Motor neuron (in vitro differentiated cells): ENCODE data around the gene TMTC2. TPM values are rescaled to one million over a fixed set of nuclear protein-coding genes. Genes with fewer than 3 reads are reported as not detected.

Experiments
- ATAC-seq, 8 experiments: fragments of 200-7000 bp; cut with Tn5 transposase; replicated peaks in 6 of 8; 2 replicates each; pipeline ENCODE4 v1.8.0; 2021; ENCODE audit warnings: mild to moderate bottlenecking in 8 of 8, moderate library complexity in 8 of 8
- H3K27ac ChIP-seq, 2 donors: fragments of 250-450 bp; sonication (Bioruptor Pico); 2 replicates each; pipeline ENCODE4 v1.9.0; 2021; ENCODE audit warnings: antibody characterized with exemption in 2 of 2, mild to moderate bottlenecking in 2 of 2, moderate library complexity in 1 of 2
- H3K4me1 ChIP-seq, 2 donors: fragments of 250-450 bp; sonication (Bioruptor Pico); replicated peaks in 1 of 2; 2 replicates each; pipeline ENCODE4 v1.6.1; 2021; ENCODE audit warnings: antibody characterized with exemption in 2 of 2, mild to moderate bottlenecking in 2 of 2, moderate library complexity in 1 of 2
- H3K4me3 ChIP-seq, 5 donors: fragments of 250-450 bp; sonication (Bioruptor Pico); 2 replicates each; pipeline ENCODE4 v1.9.0; 2021; ENCODE audit warnings: antibody characterized with exemption in 5 of 5, mild to moderate bottlenecking in 5 of 5, moderate library complexity in 4 of 5
- WGBS, 10 experiments: fragments of 450-650 bp; shearing (Covaris generic); methylation state at CpG; one replicate each; pipeline ENCODE4 v1.0.0; 2022; 5-methylcytosine and 5-hydroxymethylcytosine counted together
- in situ Hi-C, 9 experiments: fragments of 400-800 bp; cut with MboI; loops; one replicate each; pipeline ENCODE4 v1.15.0; 2021; ENCODE audit warnings: low sequenced_read_pairs in 9 of 9, low pct_unique_long_range_greater_than_20kb in 2 of 9; ENCODE audit not compliant: unreplicated experiment in 9 of 9
- total RNA-seq, 8 experiments: library from RNA; unstranded; fragments of 300-600 nt; gene quantifications; 2 replicates each; pipeline versions ENCODE4 v1.2.3 to v1.2.4, GENCODE V29; 2022

TMTC2 gene
- total RNA-seq, 8 experiments from 2014 or later, result 11.4 to 49.3 (median 31.3) TPM

DNA sequence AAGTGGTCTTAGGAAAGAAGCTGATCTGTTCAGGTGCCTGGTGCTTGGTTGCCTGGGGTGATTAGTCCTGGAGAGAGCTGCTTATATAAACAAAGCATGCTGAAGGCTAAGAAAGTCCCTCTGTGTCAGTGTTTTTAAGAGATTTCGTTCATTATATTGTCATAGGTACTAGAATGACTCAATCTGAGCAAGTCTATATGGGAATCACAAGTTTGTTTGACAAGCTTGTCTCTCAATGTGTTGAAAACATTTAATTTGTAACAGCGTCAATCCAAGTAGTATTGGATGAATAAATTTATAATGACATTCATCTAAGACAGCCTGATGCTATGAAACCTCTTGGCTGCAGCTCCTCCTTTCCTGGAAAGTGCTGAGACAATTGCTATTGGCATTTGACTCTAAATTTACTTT is 256.3 kb downstream of the TMTC2 start:
- 17 to 60% (median 50%) methylated on average over 1 to 2 of the region's 2 CpGs; no CpG with 5 or more reads in 3 of the 10 experiments for WGBS, 10 experiments
- peak in 3 of 8 experiments; percentile 52 to 95 (median 58) for ATAC-seq
- H3K4me3 ChIP-seq, result no peak overlapping the region
- H3K27ac ChIP-seq, result no peak overlapping the region
- in situ Hi-C loops, result no loop called here
- no peaks in the 10 kb centered on the region for H3K4me1 ChIP-seq

DNA sequence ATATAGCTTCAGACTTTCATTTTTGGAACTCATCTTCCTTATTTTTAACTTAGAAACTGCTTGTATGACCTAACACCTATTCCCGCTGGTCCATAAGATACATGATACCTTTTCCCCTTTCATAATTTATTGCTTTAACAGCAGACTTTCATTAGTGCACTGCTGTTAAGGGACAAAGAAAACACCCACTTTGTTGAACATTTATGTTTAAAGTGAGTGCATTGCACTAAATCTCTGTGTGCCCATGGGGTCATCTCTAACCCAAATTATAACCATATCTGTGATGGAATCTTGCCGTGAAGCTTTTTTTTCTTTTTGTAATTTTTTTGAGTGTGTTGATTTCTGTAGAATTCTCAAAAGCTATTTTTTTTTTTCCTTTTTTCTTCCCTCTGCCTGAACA is 261.8 kb downstream of the TMTC2 start:
- Histone ChIP-seq H3K4me1 (no peaks in the 10 kb centered on the region), H3K27ac (no peak overlapping the region)

DNA sequence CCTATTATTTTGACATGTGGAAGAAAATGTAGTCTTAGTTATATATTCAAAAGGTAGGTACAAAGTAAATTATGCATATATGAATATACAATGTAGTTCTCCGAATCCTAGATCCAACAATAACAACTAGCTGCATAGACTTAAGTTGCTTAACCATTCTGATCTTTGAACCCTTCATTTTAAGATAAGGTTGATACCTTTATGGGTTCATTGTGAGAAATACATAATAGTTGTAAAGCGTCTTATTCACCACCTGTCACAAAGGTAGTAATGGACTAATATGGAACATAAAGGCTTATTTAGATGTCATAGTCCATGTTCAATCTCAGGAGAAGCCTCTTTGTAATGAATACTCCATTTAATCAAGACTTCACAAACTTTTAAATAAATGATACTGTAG is 263.6 kb downstream of the TMTC2 start:
- Histone ChIP-seq H3K4me1 (peaks cover 4 to 16% of the 10 kb centered on the region in 2 donors), H3K27ac (no peak overlapping the region), H3K4me3 (no peak overlapping the region)
- WGBS, 10 experiments, result 47 to 100% (median 95%) methylated on average over 1 to 2 of the region's 2 CpGs
- no peak for ATAC-seq
- in situ Hi-C loops, result no loop called here

More for the DNA sequence above, 261.8 kb downstream of the TMTC2 start:
- ATAC-seq, result no peak
- H3K4me3 ChIP-seq, result no peak overlapping the region
- WGBS, 10 experiments, result 67 to 100% (median 90%) methylated on average over 1 to 2 of the region's 2 CpGs
- in situ Hi-C loops, result no loop called here

DNA sequence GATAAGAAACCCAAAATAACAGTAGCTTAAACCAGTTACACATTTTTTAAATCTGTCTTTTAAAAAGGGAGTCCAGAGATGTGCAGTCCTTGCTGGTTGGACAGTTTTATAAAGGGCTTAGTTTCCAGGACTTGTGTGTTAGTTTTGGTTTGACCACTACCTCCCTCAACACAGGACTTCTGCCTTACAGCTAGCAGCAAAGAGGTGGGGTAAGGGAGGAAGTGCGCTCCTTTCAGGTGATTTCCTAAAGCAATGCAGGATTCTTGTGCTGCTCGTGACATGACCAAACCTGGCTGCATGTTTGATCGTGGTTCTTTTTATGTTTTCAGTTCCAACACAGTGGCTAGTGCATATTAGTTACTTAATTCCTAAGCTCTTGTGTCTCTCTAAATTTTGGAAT is 266.2 kb downstream of the TMTC2 start:
- H3K27ac ChIP-seq, result no peak overlapping the region
- ATAC-seq, result no peak
- peaks cover 4 to 18% of the 10 kb centered on the region in 2 donors for H3K4me1 ChIP-seq
- in situ Hi-C loops, result no loop called here
- no peak overlapping the region for H3K4me3 ChIP-seq
- 43 to 100% (median 89%) methylated on average over 1 to 3 of the region's 3 CpGs; no CpG with 5 or more reads in 2 of the 10 experiments for whole genome bisulfite sequencing, 10 experiments

DNA sequence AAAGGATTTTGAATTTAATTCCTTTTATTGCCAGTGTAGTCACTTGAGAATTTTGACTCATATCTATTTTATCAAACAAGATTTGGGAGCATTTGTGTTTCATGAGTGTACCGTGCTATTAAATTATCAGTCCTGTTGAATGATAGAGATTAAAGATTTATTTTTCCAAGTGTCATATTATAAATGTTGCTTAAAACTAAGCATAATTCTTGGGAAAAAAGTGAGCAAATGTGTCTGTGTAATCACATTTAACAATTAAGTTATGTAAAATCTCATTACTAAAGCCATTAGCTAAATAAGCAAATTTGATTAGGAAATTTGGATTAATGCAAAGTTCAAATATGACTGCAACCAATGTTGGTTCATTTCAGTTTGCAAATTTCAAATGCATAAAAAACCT is 266.7 kb downstream of the TMTC2 start:
- Histone ChIP-seq H3K27ac (no peak overlapping the region), H3K4me1 (peaks cover 4 to 18% of the 10 kb centered on the region in 2 donors), H3K4me3 (no peak overlapping the region)
- no peak for ATAC-seq
- in situ Hi-C loops, result no loop called here
- 73 to 100% (median 100%) methylated on average over 1 of the region's 1 CpG; no CpG with 5 or more reads in 1 of the 10 experiments for WGBS, 10 experiments

DNA sequence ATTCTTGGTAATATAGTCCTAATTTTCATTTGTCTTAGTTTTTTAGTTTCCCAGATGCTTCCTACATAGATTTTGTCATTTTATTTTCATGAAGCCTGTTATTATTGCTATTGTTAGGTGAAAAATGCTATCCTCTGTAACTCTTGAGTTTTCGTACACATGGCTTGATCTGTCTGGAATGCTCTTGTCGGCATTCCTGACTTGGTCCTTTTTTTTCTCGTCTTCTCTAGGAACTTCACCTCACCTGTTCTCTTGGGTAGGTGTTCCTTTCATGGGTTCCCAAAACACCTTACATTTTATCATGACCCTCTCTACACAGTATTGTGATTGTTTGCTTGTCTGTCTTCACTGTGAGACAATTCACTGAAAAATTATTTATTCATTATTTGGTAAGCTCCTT is 267.4 kb downstream of the TMTC2 start:
- Histone ChIP-seq H3K4me3 (no peak overlapping the region), H3K27ac (no peak overlapping the region), H3K4me1 (peaks cover 4 to 18% of the 10 kb centered on the region in 2 donors)
- in situ Hi-C loops, result no loop called here
- no peak for ATAC-seq
- WGBS, 10 experiments, result 79 to 100% (median 95%) methylated on average over 2 to 3 of the region's 3 CpGs; no CpG with 5 or more reads in 1 of the 10 experiments

DNA sequence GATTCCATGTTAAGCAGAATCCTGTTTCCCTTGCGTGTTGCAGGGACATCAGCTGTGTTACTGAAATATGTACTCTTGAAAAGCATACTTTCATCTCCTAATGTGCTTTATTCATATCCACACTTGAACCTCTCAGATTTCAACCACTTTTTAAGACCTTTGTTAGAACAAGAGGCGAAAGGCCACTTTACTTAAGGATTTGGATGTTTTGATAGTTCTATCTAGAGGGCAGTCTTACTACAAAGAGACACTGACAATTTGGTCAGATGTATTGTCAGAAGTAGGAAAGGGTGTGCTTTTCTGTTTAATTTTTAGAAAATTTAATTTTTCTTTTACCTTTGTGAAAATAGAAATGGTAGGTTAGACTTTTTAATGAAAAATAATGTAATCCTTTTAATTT is 267.9 kb downstream of the TMTC2 start:
- 45 to 100% (median 100%) methylated on average over 1 to 2 of the region's 2 CpGs; no CpG with 5 or more reads in 2 of the 10 experiments for WGBS, 10 experiments
- no peak for ATAC-seq
- in situ Hi-C loops, result no loop called here
- no peak overlapping the region for H3K27ac ChIP-seq
- no peak overlapping the region for H3K4me3 ChIP-seq
- peaks cover 4 to 18% of the 10 kb centered on the region in 2 donors for H3K4me1 ChIP-seq

DNA sequence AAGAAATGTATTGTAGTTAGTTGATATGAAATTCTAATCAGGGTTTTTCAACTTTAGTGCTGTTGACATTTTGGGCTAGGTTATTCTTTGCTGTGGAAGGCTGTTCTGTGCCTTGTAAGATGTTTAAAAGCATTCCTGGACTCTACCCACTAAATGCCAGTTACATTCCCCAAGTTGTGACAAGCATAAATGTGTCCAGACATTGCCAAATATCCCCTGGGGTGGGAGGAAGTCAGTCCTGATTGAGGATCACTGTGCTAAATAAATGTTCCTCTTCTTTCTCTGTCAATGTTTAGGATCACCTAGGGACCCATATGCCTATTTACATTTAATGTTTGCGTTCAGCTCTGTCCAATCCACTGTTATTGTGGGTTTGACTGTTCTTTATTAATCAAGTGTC is 268.3 kb downstream of the TMTC2 start:
- Histone ChIP-seq H3K27ac (no peak overlapping the region), H3K4me1 (peaks cover 4 to 18% of the 10 kb centered on the region in 2 donors), H3K4me3 (no peak overlapping the region)
- whole genome bisulfite sequencing, 10 experiments, result 56 to 100% (median 70%) methylated on average over 1 of the region's 1 CpG; no CpG with 5 or more reads in 4 of the 10 experiments
- ATAC-seq, result peak in 2 of 8 experiments; percentile 43 to 90
- in situ Hi-C loops, result no loop called here

DNA sequence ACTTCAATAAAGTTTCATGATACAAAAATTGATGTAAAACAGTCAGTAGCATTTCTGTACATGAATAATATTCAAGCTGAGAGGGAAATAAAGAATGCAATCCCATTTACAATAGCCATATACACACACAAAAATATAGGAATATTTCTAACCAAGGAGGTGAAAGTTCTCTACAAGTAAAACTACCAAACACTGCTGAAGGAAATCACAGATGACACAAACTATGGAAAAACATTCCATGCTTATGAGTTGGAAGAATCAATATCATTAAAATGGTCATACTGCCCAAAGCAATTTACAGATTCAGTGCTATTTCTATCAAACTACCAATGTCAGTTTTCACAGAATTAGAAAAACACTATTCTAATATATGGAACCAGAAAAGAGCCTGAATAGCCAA is 272.3 kb downstream of the TMTC2 start:
- in situ Hi-C loops, result no loop called here
- no peak for ATAC-seq
- no peak overlapping the region for H3K4me3 ChIP-seq
- peaks cover 4 to 16% of the 10 kb centered on the region in 2 donors for H3K4me1 ChIP-seq
- no peak overlapping the region for H3K27ac ChIP-seq

DNA sequence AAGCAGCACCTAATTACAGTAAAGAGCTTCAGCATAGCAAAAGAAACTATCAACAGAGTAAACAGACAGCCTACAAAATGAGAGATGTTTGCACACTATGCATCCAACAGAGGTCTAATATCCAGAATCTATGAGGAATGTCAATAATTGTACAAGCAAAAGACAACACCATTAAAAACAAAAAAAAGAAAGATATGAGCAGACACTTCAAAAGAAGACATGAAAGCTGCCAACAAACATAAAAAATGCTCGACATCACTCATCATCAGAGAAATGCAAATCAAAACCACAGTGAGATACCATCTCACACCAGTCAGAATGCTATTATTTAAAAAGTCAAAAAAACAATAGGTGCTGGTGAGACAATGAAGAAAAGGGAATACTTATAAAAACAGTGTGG is 273.1 kb downstream of the TMTC2 start:
- in situ Hi-C loops, result no loop called here
- Histone ChIP-seq H3K27ac (no peak overlapping the region), H3K4me1 (peaks cover 5 to 15% of the 10 kb centered on the region in 2 donors), H3K4me3 (no peak overlapping the region)
- WGBS, 10 experiments, result 25 to 100% (median 84%) methylated on average over 1 of the region's 1 CpG
- no peak for ATAC-seq

DNA sequence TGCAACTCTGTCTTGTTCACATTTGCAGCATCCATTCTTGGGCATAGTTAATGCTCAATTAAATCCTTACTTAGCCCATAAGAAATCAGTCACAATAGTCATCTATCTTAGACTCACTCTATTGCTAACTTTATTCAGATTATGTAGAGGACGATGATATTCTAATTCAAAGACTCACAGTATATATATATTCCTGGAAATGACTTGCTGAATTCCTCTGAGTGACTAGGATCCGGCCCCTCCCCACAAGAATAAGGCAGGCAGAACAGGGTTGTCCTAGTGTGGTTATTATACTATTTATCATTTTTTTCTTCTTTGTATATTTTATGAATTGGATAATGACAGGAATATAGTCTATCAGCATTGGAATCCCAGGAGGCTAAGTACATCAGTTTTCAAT is 275.1 kb downstream of the TMTC2 start:
- peak in 3 of 8 experiments; percentile 21 to 82 (median 69) for ATAC-seq
- peaks cover 5 to 10% of the 10 kb centered on the region in 2 donors for H3K4me1 ChIP-seq
- 0 to 100% (median 60%) methylated on average over 1 to 2 of the region's 2 CpGs; no CpG with 5 or more reads in 2 of the 10 experiments for WGBS, 10 experiments
- in situ Hi-C loops, result no loop called here
- H3K4me3 ChIP-seq, result no peak overlapping the region
- no peak overlapping the region for H3K27ac ChIP-seq

DNA sequence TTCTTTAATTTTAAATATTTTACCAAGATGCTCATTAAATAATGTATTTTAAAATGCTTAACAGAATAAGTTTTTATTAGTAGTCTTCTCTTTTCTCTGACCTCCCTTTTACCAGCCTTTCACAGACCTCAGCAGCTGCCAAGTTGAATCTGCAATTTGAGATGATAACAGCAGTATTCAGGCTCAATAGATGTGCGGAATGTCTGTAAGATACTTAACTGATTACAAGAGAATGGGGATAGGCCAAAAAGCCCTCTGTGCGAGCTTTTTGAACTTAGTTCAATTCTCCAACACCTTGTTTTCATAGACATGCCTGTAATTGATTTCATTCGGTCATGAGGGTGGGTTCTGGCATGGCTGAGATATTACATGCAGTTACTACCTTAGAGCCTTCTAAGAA is 277.2 kb downstream of the TMTC2 start:
- WGBS, 10 experiments, result 57 to 92% (median 80%) methylated on average over 1 to 3 of the region's 3 CpGs; no CpG with 5 or more reads in 3 of the 10 experiments
- Histone ChIP-seq H3K4me1 (peaks cover 8 to 31% of the 10 kb centered on the region in 2 donors), H3K27ac (no peak overlapping the region), H3K4me3 (no peak overlapping the region)
- ATAC-seq, result peak in 1 of 8 experiments; percentile 9
- in situ Hi-C loops, result no loop called here

DNA sequence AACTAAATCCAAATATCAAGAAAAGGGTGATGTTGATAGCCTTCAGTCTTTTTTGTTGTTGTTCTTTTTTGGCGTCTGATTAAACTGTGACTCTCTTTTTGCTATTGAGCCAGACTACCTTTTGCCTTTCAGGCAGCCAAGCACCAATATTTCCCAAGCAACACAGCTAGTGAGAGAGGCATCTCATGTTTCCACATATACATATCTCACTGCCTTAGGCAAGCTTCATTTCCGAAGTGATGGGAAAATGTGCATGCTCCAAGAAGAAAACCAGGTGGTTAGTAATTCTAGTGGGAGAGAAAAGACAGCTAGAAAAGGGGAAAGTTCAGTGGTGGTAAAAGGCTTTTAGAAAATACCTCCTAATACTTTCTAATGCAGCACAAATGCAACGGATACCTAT is 277.7 kb downstream of the TMTC2 start:
- 17 to 100% (median 56%) methylated on average over 1 to 3 of the region's 3 CpGs for WGBS, 10 experiments
- ATAC-seq, result peak in 4 of 8 experiments; percentile 54 to 97 (median 82)

DNA sequence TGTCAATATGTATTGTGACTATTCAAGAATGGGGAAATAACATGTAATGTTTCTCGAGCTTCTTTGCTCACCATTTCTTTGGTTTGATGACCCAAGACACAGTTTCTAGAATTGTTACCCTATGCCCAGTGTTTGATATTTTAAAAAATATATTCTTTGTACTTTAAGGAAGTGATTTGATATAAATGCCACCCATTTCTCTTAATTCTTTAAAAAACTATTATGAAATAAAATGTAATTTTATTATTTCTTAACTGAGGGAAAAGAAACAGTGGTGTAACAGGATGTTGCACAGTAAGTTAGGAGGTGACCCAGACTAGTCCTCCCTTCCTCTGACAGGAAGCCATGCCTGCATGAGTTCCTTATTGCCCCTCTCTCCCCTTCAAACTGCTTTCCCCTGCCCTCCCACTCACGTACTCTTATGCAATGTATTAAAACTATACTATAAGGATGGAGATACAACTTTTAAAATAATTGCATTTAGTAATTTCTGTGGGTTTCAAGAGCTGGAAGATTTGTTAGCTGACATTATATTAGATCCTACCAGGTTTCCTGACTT is 279.4 kb downstream of the TMTC2 start:
- H3K27ac ChIP-seq, result no peak overlapping the region
- 38 to 100% (median 85%) methylated on average over 1 to 2 of the region's 2 CpGs; no CpG with 5 or more reads in 2 of the 10 experiments for WGBS, 10 experiments
- in situ Hi-C loops, result no loop called here
- ATAC-seq, result no peak
- peaks cover 8 to 32% of the 10 kb centered on the region in 2 donors for H3K4me1 ChIP-seq
- H3K4me3 ChIP-seq, result no peak overlapping the region

More for the DNA sequence above, 277.7 kb downstream of the TMTC2 start:
- H3K27ac ChIP-seq, result no peak overlapping the region
- no peak overlapping the region for H3K4me3 ChIP-seq
- peaks cover 8 to 32% of the 10 kb centered on the region in 2 donors for H3K4me1 ChIP-seq
- in situ Hi-C loops, result no loop called here
